Uterus (tissue), 2 donors: ENCODE results near the gene ABL2.

Experiments
- POLR2A ChIP-seq, 2 donors: fragments of 450-650 bp; IDR thresholded peaks; one replicate each; pipeline ENCODE4 v1.6.1; 2016; ENCODE audit warnings: antibody characterized with exemption in 2 of 2, mild to moderate bottlenecking in 1 of 2, moderate library complexity in 1 of 2
- TF ChIP-seq, protein P1 (sequence below), 4 experiments: fragments of 200-600 bp in 2 of 4; fragments of 450-650 bp in 2 of 4; sonication (generic) in 2 of 4; IDR thresholded peaks; one replicate each; pipeline ENCODE4 v1.5.1; 2016 to 2019; ENCODE audit warnings: antibody characterized with exemption in 4 of 4, mild to moderate bottlenecking in 2 of 4, moderate library complexity in 1 of 4

DNA sequence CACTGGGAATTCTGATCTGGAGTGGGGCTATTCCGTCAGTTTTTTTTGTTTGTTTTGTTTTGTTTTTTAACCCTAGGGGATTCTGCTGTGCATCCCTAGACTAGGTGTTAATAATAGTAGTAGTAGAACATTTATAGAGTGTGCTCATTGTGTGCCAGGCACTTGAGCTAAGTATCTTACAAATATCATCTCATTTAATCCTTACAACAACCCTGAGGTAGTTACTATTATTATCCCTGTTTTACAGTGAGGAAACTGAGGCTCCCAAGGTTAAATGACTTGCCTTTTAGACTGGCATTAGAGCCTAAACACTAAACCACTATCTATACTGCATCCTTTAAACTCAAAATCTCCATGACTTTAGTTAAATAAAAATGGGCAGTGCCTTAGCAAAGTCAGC is 125.5 kb downstream of the ABL2 start:
- TF ChIP-seq, protein P1, sequence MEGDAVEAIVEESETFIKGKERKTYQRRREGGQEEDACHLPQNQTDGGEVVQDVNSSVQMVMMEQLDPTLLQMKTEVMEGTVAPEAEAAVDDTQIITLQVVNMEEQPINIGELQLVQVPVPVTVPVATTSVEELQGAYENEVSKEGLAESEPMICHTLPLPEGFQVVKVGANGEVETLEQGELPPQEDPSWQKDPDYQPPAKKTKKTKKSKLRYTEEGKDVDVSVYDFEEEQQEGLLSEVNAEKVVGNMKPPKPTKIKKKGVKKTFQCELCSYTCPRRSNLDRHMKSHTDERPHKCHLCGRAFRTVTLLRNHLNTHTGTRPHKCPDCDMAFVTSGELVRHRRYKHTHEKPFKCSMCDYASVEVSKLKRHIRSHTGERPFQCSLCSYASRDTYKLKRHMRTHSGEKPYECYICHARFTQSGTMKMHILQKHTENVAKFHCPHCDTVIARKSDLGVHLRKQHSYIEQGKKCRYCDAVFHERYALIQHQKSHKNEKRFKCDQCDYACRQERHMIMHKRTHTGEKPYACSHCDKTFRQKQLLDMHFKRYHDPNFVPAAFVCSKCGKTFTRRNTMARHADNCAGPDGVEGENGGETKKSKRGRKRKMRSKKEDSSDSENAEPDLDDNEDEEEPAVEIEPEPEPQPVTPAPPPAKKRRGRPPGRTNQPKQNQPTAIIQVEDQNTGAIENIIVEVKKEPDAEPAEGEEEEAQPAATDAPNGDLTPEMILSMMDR (IDR thresholded peaks at IDR 0.05), result no peak
- TF ChIP-seq POLR2A (IDR thresholded peaks at IDR 0.05), result no peak
